ENCODE measurements around the gene HS6ST2. TPM values are rescaled to one million over a fixed set of nuclear protein-coding genes. Genes with fewer than 3 reads are reported as not detected.

Gene HS6ST2
- total RNA-seq, 2 experiments from 2014 or later, result not detected

GRCh38 chrX:132748268-132748667, 210.2 kb downstream of the HS6ST2 start:
- POLR2A ChIA-PET, result no interaction called here
- Mint-ChIP-seq H3K36me3 (no peaks in the 10 kb centered on the region), H3K27me3 (no peaks in the 10 kb centered on the region), H3K4me3 (no peak overlapping the region), H3K27ac (no peak overlapping the region), H3K9me3 (no peaks in the 10 kb centered on the region), H3K4me1 (peaks cover 8% of the 10 kb centered on the region)
- no peak for DNase-seq
- ATAC-seq (ENCODE audit: low read depth), result no peak

- H3K27me3 Mint-ChIP-seq, result peaks cover 2% of the 10 kb centered on the region
- POLR2A ChIA-PET, result no interaction called here
These were observed 212.8 kb downstream of the HS6ST2 start for GRCh38 chrX:132745593-132745992.

GRCh38 chrX:132744470-132744869, 214.0 kb downstream of the HS6ST2 start:
- ATAC-seq (ENCODE audit: low read depth), result no peak
- no peak overlapping the region for H3K4me3 Mint-ChIP-seq

More at GRCh38 chrX:132745593-132745992, 212.8 kb downstream of the HS6ST2 start:
- ATAC-seq (ENCODE audit: low read depth) (no peak), DNase-seq (no peak)
- H3K4me3 Mint-ChIP-seq, result no peak overlapping the region
- H3K9me3 Mint-ChIP-seq, result no peaks in the 10 kb centered on the region
- H3K27ac Mint-ChIP-seq, result no peak overlapping the region
- peaks cover 11% of the 10 kb centered on the region for H3K4me1 Mint-ChIP-seq
- no peaks in the 10 kb centered on the region for H3K36me3 Mint-ChIP-seq

GRCh38 chrX:132743086-132743485, 215.3 kb downstream of the HS6ST2 start:
- POLR2A ChIA-PET, result no interaction called here
- no peak for ATAC-seq (ENCODE audit: low read depth)
- no peak overlapping the region for H3K4me3 Mint-ChIP-seq

More at GRCh38 chrX:132744470-132744869, 214.0 kb downstream of the HS6ST2 start:
- DNase-seq, result no peak
- H3K27me3 Mint-ChIP-seq, result peaks cover 2% of the 10 kb centered on the region
- H3K36me3 Mint-ChIP-seq, result no peaks in the 10 kb centered on the region
- POLR2A ChIA-PET, result no interaction called here
- H3K27ac Mint-ChIP-seq, result no peak overlapping the region
- no peaks in the 10 kb centered on the region for H3K9me3 Mint-ChIP-seq
- peaks cover 7% of the 10 kb centered on the region for H3K4me1 Mint-ChIP-seq

GRCh38 chrX:132742246-132742645, 216.2 kb downstream of the HS6ST2 start:
- Mint-ChIP-seq H3K9me3 (no peaks in the 10 kb centered on the region), H3K4me3 (no peak overlapping the region), H3K27ac (no peak overlapping the region), H3K4me1 (peaks cover 18% of the 10 kb centered on the region), H3K27me3 (peaks cover 2% of the 10 kb centered on the region), H3K36me3 (no peaks in the 10 kb centered on the region)
- DNase-seq, result no peak
- ATAC-seq (ENCODE audit: low read depth), result no peak
- POLR2A ChIA-PET, result no interaction called here

More at GRCh38 chrX:132743086-132743485, 215.3 kb downstream of the HS6ST2 start:
- Mint-ChIP-seq H3K4me1 (peaks cover 14% of the 10 kb centered on the region), H3K27me3 (peaks cover 2% of the 10 kb centered on the region), H3K27ac (no peak overlapping the region), H3K36me3 (no peaks in the 10 kb centered on the region), H3K9me3 (no peaks in the 10 kb centered on the region)
- DNase-seq, result no peak

GRCh38 chrX:132741689-132742088, 216.7 kb downstream of the HS6ST2 start:
- no peak overlapping the region for H3K4me3 Mint-ChIP-seq
- H3K27me3 Mint-ChIP-seq, result peaks cover 2% of the 10 kb centered on the region
- ATAC-seq (ENCODE audit: low read depth) (no peak), DNase-seq (no peak)
- H3K4me1 Mint-ChIP-seq, result peaks cover 18% of the 10 kb centered on the region
- no peaks in the 10 kb centered on the region for H3K36me3 Mint-ChIP-seq
- H3K9me3 Mint-ChIP-seq, result no peaks in the 10 kb centered on the region
- H3K27ac Mint-ChIP-seq, result no peak overlapping the region
- POLR2A ChIA-PET, result no interaction called here

- Mint-ChIP-seq H3K27me3 (peaks cover 2% of the 10 kb centered on the region), H3K4me3 (no peak overlapping the region), H3K9me3 (no peaks in the 10 kb centered on the region), H3K36me3 (no peaks in the 10 kb centered on the region), H3K4me1 (peaks cover 18% of the 10 kb centered on the region), H3K27ac (no peak overlapping the region)
- ATAC-seq (ENCODE audit: low read depth) (no peak), DNase-seq (no peak)
- POLR2A ChIA-PET, result no interaction called here
These were observed 217.9 kb downstream of the HS6ST2 start for GRCh38 chrX:132740316-132741123.

- Mint-ChIP-seq H3K9me3 (no peaks in the 10 kb centered on the region), H3K4me1 (peaks cover 18% of the 10 kb centered on the region), H3K4me3 (no peak overlapping the region), H3K27ac (no peak overlapping the region), H3K36me3 (no peaks in the 10 kb centered on the region), H3K27me3 (peaks cover 2% of the 10 kb centered on the region)
- POLR2A ChIA-PET, result no interaction called here
- DNase-seq, result no peak
- ATAC-seq (ENCODE audit: low read depth), result no peak
These were observed 219.5 kb downstream of the HS6ST2 start for GRCh38 chrX:132738951-132739350.

GRCh38 chrX:132737743-132738142, 220.7 kb downstream of the HS6ST2 start:
- Mint-ChIP-seq H3K27me3 (peaks cover 2% of the 10 kb centered on the region), H3K4me3 (no peak overlapping the region), H3K4me1 (peaks cover 16% of the 10 kb centered on the region), H3K27ac (no peak overlapping the region), H3K36me3 (no peaks in the 10 kb centered on the region), H3K9me3 (no peaks in the 10 kb centered on the region)
- DNase-seq, result peak; percentile 31
- POLR2A ChIA-PET, result interaction anchor here (0.5 kb wide), 1 partner anchor 665 kb away, joined by 6 read pairs; no protein-coding TSS in a partner anchor
- peak; percentile 87 for ATAC-seq (ENCODE audit: low read depth)

GRCh38 chrX:132732236-132732635, 226.2 kb downstream of the HS6ST2 start:
- Mint-ChIP-seq H3K27me3 (no peaks in the 10 kb centered on the region), H3K36me3 (no peaks in the 10 kb centered on the region), H3K9me3 (no peaks in the 10 kb centered on the region), H3K27ac (no peak overlapping the region), H3K4me1 (no peaks in the 10 kb centered on the region), H3K4me3 (no peak overlapping the region)
- no peak for ATAC-seq (ENCODE audit: low read depth)
- DNase-seq, result no peak
- POLR2A ChIA-PET, result no interaction called here

- no peaks in the 10 kb centered on the region for H3K4me1 Mint-ChIP-seq
- no peak overlapping the region for H3K4me3 Mint-ChIP-seq
- no peaks in the 10 kb centered on the region for H3K9me3 Mint-ChIP-seq
- POLR2A ChIA-PET, result no interaction called here
- DNase-seq (no peak), ATAC-seq (ENCODE audit: low read depth) (no peak)
- no peaks in the 10 kb centered on the region for H3K36me3 Mint-ChIP-seq
- H3K27me3 Mint-ChIP-seq, result peaks cover 3% of the 10 kb centered on the region
- no peak overlapping the region for H3K27ac Mint-ChIP-seq
These were observed 227.7 kb downstream of the HS6ST2 start for GRCh38 chrX:132730726-132731125.

- Mint-ChIP-seq H3K27ac (no peak overlapping the region), H3K4me1 (no peaks in the 10 kb centered on the region), H3K4me3 (no peak overlapping the region), H3K27me3 (peaks cover 3% of the 10 kb centered on the region), H3K9me3 (no peaks in the 10 kb centered on the region), H3K36me3 (no peaks in the 10 kb centered on the region)
- ATAC-seq (ENCODE audit: low read depth) (no peak), DNase-seq (no peak)
- POLR2A ChIA-PET, result no interaction called here
These were observed 228.2 kb downstream of the HS6ST2 start for GRCh38 chrX:132730266-132730665.

- Mint-ChIP-seq H3K4me3 (no peak overlapping the region), H3K27me3 (peaks cover 3% of the 10 kb centered on the region), H3K4me1 (no peaks in the 10 kb centered on the region), H3K27ac (no peak overlapping the region), H3K36me3 (no peaks in the 10 kb centered on the region), H3K9me3 (no peaks in the 10 kb centered on the region)
- ATAC-seq (ENCODE audit: low read depth) (no peak), DNase-seq (no peak)
- POLR2A ChIA-PET, result no interaction called here
These were observed 230.1 kb downstream of the HS6ST2 start for GRCh38 chrX:132728296-132728695.

- DNase-seq (no peak), ATAC-seq (ENCODE audit: low read depth) (no peak)
- H3K4me1 Mint-ChIP-seq, result no peaks in the 10 kb centered on the region
- POLR2A ChIA-PET, result no interaction called here
- no peaks in the 10 kb centered on the region for H3K27me3 Mint-ChIP-seq
- no peaks in the 10 kb centered on the region for H3K36me3 Mint-ChIP-seq
- H3K9me3 Mint-ChIP-seq, result peaks cover 4% of the 10 kb centered on the region
- H3K27ac Mint-ChIP-seq, result no peak overlapping the region
- no peak overlapping the region for H3K4me3 Mint-ChIP-seq
These were observed 239.9 kb downstream of the HS6ST2 start for GRCh38 chrX:132718431-132718958.

Data from activated naive CD8-positive, alpha-beta T cell treated with anti-CD3 and anti-CD28 coated beads, Interleukin-2, amount 10 ng/mL, durations not matched to agents 7 days and 5 days (primary cell).